IMR-90 (cell line): ENCODE data around the gene NDUFC2. TPM values are rescaled to one million over a fixed set of nuclear protein-coding genes. Genes with fewer than 3 reads are reported as not detected.

Experiments used
- ATAC-seq: fragments of 200-7000 bp; cut with Tn5 transposase; 2 replicates; pipeline ENCODE4 v1.9.1; 2020; ENCODE audit warnings: low read depth, mild to moderate bottlenecking, moderate library complexity
- BruUV-seq: library from RNA; stranded (reverse); fragments of 400-500 nt; replicated peaks from 2 replicates; lab custom pipeline; 2021; lab: Mats Ljungman, UMichigan
- CTCF ChIA-PET: fragments of 300-600 bp; formaldehyde crosslinking; extraction: SDS; loops from one replicate; lab custom pipeline; 2021; ENCODE audit warnings: antibody characterized with exemption; lab: Yijun Ruan, JAX
- POLR2A ChIA-PET: fragments of 300-600 bp; sonication (Branson Sonifier 250); formaldehyde crosslinking; loops from one replicate; lab custom pipeline; 2022; ENCODE audit warnings: antibody characterized with exemption; ENCODE audit not compliant: unreplicated experiment; lab: Charles Lee
- DNase-seq: peaks from one replicate; pipeline ENCODE4 v3.0.0; 2013
- H2AFZ ChIP-seq: replicated peaks from 2 replicates; pipeline ENCODE3; 2013; ENCODE audit warnings: low read length, mild to moderate bottlenecking; ENCODE audit not compliant: poor library complexity
- H2AK5ac ChIP-seq: 2 replicates; pipeline ENCODE4 v1.6.1; 2013; ENCODE audit warnings: low read depth, low read length, inconsistent platforms
- H2AK9ac ChIP-seq: replicated peaks from 2 replicates; pipeline ENCODE3; 2013; ENCODE audit warnings: mild to moderate bottlenecking, low read depth, low read length, moderate library complexity; ENCODE audit not compliant: poor library complexity
- H2BK120ac ChIP-seq: 2 replicates; pipeline ENCODE4 v1.6.1; 2013; ENCODE audit warnings: low read depth, low read length, inconsistent platforms
- H2BK15ac ChIP-seq: 3 replicates; pipeline ENCODE4 v1.6.1; 2013; ENCODE audit warnings: low read depth, low read length, inconsistent platforms
- H2BK20ac ChIP-seq: 2 replicates; pipeline ENCODE4 v1.6.1; 2013; ENCODE audit warnings: low read depth, mild to moderate bottlenecking, inconsistent platforms, low read length, moderate library complexity
- H2BK5ac ChIP-seq: 2 replicates; pipeline ENCODE4 v1.6.1; 2013; ENCODE audit warnings: mild to moderate bottlenecking, low read depth, low read length, inconsistent platforms; ENCODE audit not compliant: poor library complexity, severe bottlenecking
- H3K14ac ChIP-seq: replicated peaks from 2 replicates; pipeline ENCODE4 v1.6.1; 2013; ENCODE audit warnings: low read depth, low read length, inconsistent platforms
- H3K18ac ChIP-seq: 2 replicates; pipeline ENCODE4 v1.6.1; 2013; ENCODE audit warnings: low read depth, low read length, control low read depth
- H3K23ac ChIP-seq: 2 replicates; pipeline ENCODE4 v1.6.1; 2013; ENCODE audit warnings: low read depth, low read length, inconsistent platforms
- H3K27ac ChIP-seq: 2 replicates; pipeline ENCODE4 v1.5.1; 2013; ENCODE audit warnings: mild to moderate bottlenecking, control low read depth, low read length; ENCODE audit not compliant: insufficient read depth
- H3K27me3 ChIP-seq: 2 replicates; pipeline ENCODE4 v1.6.1; 2013; ENCODE audit warnings: low read length; ENCODE audit not compliant: control insufficient read depth, insufficient read depth
- H3K36me3 ChIP-seq: 2 replicates; pipeline ENCODE4 v1.6.1; 2013; ENCODE audit warnings: low read length, mixed read lengths; ENCODE audit not compliant: control insufficient read depth, insufficient read depth
- H3K4ac ChIP-seq: 2 replicates; pipeline ENCODE4 v1.6.1; 2013; ENCODE audit warnings: low read depth, low read length, inconsistent platforms
- H3K4me1 ChIP-seq: 2 replicates; pipeline ENCODE4 v1.6.1; 2013; ENCODE audit warnings: low read length, mixed read lengths; ENCODE audit not compliant: control insufficient read depth, insufficient read depth
- H3K4me2 ChIP-seq: 2 replicates; pipeline ENCODE4 v1.6.1; 2013; ENCODE audit warnings: low read depth, mild to moderate bottlenecking, control low read depth, low read length, moderate library complexity
- H3K4me3 ChIP-seq: 2 replicates; pipeline ENCODE4 v1.5.1; 2013; ENCODE audit warnings: low read depth, mild to moderate bottlenecking, control low read depth, low read length, moderate library complexity; ENCODE audit not compliant: insufficient read depth
- H3K56ac ChIP-seq: 2 replicates; pipeline ENCODE4 v1.6.1; 2013; ENCODE audit warnings: low read length, inconsistent platforms; ENCODE audit not compliant: insufficient read depth; ENCODE audit errors: extremely low read depth
- H3K79me1 ChIP-seq, 2 experiments: 2 replicates each; pipeline ENCODE4 v1.6.1; 2013; ENCODE audit warnings: low read length in 2 of 2, inconsistent platforms in 1 of 2, low read depth in 1 of 2
- H3K9ac ChIP-seq: 2 replicates; pipeline ENCODE4 v1.6.1; 2013; ENCODE audit warnings: low read depth, low read length, control low read depth
- H3K9me1 ChIP-seq: 2 replicates; pipeline ENCODE4 v1.6.1; 2013; ENCODE audit warnings: low read length, inconsistent platforms; ENCODE audit not compliant: insufficient read depth
- H3K9me3 ChIP-seq: 2 replicates; pipeline ENCODE4 v1.6.1; 2013; ENCODE audit warnings: low read length; ENCODE audit not compliant: control insufficient read depth, insufficient read depth
- H4K20me1 ChIP-seq: 2 replicates; pipeline ENCODE4 v1.6.1; 2013; ENCODE audit warnings: low read length, inconsistent platforms; ENCODE audit not compliant: insufficient read depth
- H4K5ac ChIP-seq: 2 replicates; pipeline ENCODE4 v1.6.1; 2013; ENCODE audit warnings: mild to moderate bottlenecking, low read depth, low read length, control low read depth
- H4K8ac ChIP-seq, 2 experiments: 2 replicates each; pipeline ENCODE4 v1.6.1; 2013; ENCODE audit warnings: low read depth in 2 of 2, low read length in 2 of 2, control low read depth in 1 of 2, inconsistent platforms in 1 of 2
- H4K91ac ChIP-seq: 2 replicates; pipeline ENCODE4 v1.6.1; 2013; ENCODE audit warnings: low read depth, low read length, inconsistent platforms; ENCODE audit not compliant: insufficient read depth
- BHLHE40 ChIP-seq: fragments of 150-350 bp; IDR thresholded peaks from 2 replicates; pipeline ENCODE4 v1.6.1; 2016; ENCODE audit warnings: mild to moderate bottlenecking, low read depth, low read length
- CHD1 ChIP-seq: IDR thresholded peaks from 2 replicates; pipeline ENCODE4 v1.6.1; 2012; ENCODE audit warnings: low read depth, low read length, improper control_type of control experiment
- FOS ChIP-seq: fragments of 150-350 bp; IDR thresholded peaks from 2 replicates; pipeline ENCODE4 v1.6.1; 2016; ENCODE audit warnings: low read depth, low read length
- MAFK ChIP-seq: IDR thresholded peaks from 2 replicates; pipeline ENCODE4 v1.6.1; 2012; ENCODE audit warnings: low read depth, low read length, improper control_type of control experiment
- MAZ ChIP-seq: IDR thresholded peaks from 2 replicates; pipeline ENCODE4 v1.6.1; 2012; ENCODE audit warnings: low read depth, mild to moderate bottlenecking, low read length, improper control_type of control experiment, moderate library complexity, borderline replicate concordance
- MXI1 ChIP-seq: IDR thresholded peaks from 2 replicates; pipeline ENCODE4 v1.6.1; 2012; ENCODE audit warnings: low read depth, mild to moderate bottlenecking, low read length, moderate library complexity, borderline replicate concordance
- POLR2A ChIP-seq: IDR thresholded peaks from 2 replicates; pipeline ENCODE4 v1.6.1; 2012; ENCODE audit warnings: mild to moderate bottlenecking, low read depth, low read length
- RAD21 ChIP-seq: IDR thresholded peaks from 2 replicates; pipeline ENCODE4 v1.6.1; 2012; ENCODE audit warnings: low read length, improper control_type of control experiment
- RCOR1 ChIP-seq: IDR thresholded peaks from 2 replicates; pipeline ENCODE4 v1.6.1; 2012; ENCODE audit warnings: mild to moderate bottlenecking, low read length, improper control_type of control experiment; ENCODE audit not compliant: insufficient replicate concordance
- RFX5 ChIP-seq: IDR thresholded peaks from 2 replicates; pipeline ENCODE4 v1.8.0; 2012; ENCODE audit warnings: low read depth, mild to moderate bottlenecking, low read length, moderate library complexity
- SMC3 ChIP-seq: fragments of 150-350 bp; IDR thresholded peaks from 2 replicates; pipeline ENCODE4 v1.6.1; 2016; ENCODE audit warnings: low read depth, mild to moderate bottlenecking, antibody characterized with exemption, low read length, moderate library complexity
- USF2 ChIP-seq: fragments of 150-350 bp; IDR thresholded peaks from 2 replicates; pipeline ENCODE4 v1.6.1; 2017; ENCODE audit warnings: mild to moderate bottlenecking, antibody characterized with exemption, low read length, low read depth
- WGBS, 2 experiments: methylation state at CpG; one replicate each; pipeline versions ENCODE4 v1.1.5 to v1.1.7; 2013; ENCODE audit warnings: missing lambda C conversion rate in 2 of 2; ENCODE audit not compliant: insufficient read length in 1 of 2; ENCODE audit errors: extremely low coverage in 2 of 2; 5-methylcytosine and 5-hydroxymethylcytosine counted together
- dilution Hi-C: fragments of 300-500 bp; cut with HindIII; formaldehyde crosslinking; loops from one replicate; pipeline ENCODE4 v1.14.3; 2018; ENCODE audit warnings: low sequenced_read_pairs; ENCODE audit not compliant: unreplicated experiment
- in situ Hi-C: fragments of 300-500 bp; cut with MboI; formaldehyde crosslinking; loops from 3 replicates; pipeline ENCODE4 v1.14.3; 2019; ENCODE audit warnings: low sequenced_read_pairs, inconsistent platforms, mixed read lengths
- intact Hi-C: fragments of 100-400 bp; cut with micrococcal nuclease; formaldehyde crosslinking; loops from 2 replicates; pipeline ENCODE4 v1.10.0; 2022
- polyA plus RNA-seq, 3 experiments: library from polyadenylated mRNA; depleted of rRNA; stranded (reverse); fragments of >200 nt; gene quantifications; 2 replicates each; pipeline ENCODE4 v1.2.3, GENCODE V29; 2012; ENCODE audit warnings: low replicate concordance in 1 of 3
- total RNA-seq: library from RNA; depleted of rRNA; stranded (reverse); fragments of >200 nt; gene quantifications from 2 replicates; pipeline ENCODE4 v1.2.3, GENCODE V29; 2012
- TF ChIP-seq, protein P1 (sequence below): conservative IDR thresholded peaks from 2 replicates; pipeline ENCODE4 v1.5.1; 2012; ENCODE audit warnings: mild to moderate bottlenecking, low read depth, low read length, improper control_type of control experiment
- TF ChIP-seq, protein P2 (sequence below): fragments of 150-350 bp; IDR thresholded peaks from 2 replicates; pipeline ENCODE4 v1.6.1; 2016; ENCODE audit warnings: low read depth, mild to moderate bottlenecking, low read length, moderate library complexity, borderline replicate concordance

The NDUFC2 gene
- total and polyA plus RNA-seq, 2 of the 4 experiments (the other 2 are of a cell fraction): 146 to 340 TPM

DNA sequence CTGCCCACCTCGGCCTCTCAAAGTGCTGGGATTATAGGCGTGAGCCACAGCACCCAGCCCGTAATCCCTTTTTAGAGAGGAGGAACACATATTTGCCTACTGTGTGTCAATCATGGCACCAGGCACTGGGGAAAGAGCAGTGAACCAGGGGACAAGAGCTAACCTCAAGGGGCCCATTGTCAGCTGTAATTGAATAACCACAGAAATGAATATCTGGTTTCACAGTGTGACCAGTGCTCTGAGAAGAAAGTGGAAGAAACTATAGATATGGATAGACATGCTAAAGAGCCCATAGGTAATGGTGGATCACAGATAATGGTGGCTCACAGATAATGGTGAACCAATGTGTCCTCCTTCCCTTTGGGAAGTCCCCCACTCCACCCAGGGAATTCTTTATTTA lies 48.0 kb downstream of the NDUFC2 start:
- intact Hi-C loops: no loop called here
- H3K23ac ChIP-seq: no peak overlapping the region
- WGBS, 2 experiments: 90% methylated on average over 3 of the region's 3 CpGs; no CpG with 5 or more reads in 1 of the 2 experiments

More for the DNA sequence above, 48.0 kb downstream of the NDUFC2 start:
- Histone ChIP-seq H4K5ac (no peak overlapping the region), H2BK5ac (no peak overlapping the region), H3K18ac (no peak overlapping the region), H2BK15ac (no peak overlapping the region), H3K27ac (no peak overlapping the region), H3K4me1 (peaks cover 3% of the 10 kb centered on the region; the same call in 1 of the 2 replicates), H3K56ac (no peak overlapping the region), H4K8ac (no peak overlapping the region), H3K9me3 (no peaks in the 10 kb centered on the region), H3K9ac (no peak overlapping the region), H2BK120ac (no peak overlapping the region), H4K91ac (no peak overlapping the region), H3K27me3 (no peaks in the 10 kb centered on the region), H2AFZ (no peak overlapping the region), H3K4me3 (no peak overlapping the region), H3K4ac (no peak overlapping the region), H2BK20ac (no peak overlapping the region), H3K4me2 (no peak overlapping the region), H3K9me1 (no peaks in the 10 kb centered on the region; the same call in 1 of the 2 replicates), H3K36me3 (no peaks in the 10 kb centered on the region), H4K20me1 (no peaks in the 10 kb centered on the region), H3K79me1 (no peaks in the 10 kb centered on the region), H2AK9ac (no peak overlapping the region), H2AK5ac (no peak overlapping the region), H3K14ac (no peak overlapping the region)
- TF ChIP-seq MAFK (no peak), MXI1 (no peak), USF2 (no peak), MAZ (no peak), CHD1 (no peak), BHLHE40 (no peak), RFX5 (no peak), FOS (no peak), SMC3 (no peak), POLR2A (no peak), RAD21 (no peak), RCOR1 (no peak)
- TF ChIP-seq, protein P1, sequence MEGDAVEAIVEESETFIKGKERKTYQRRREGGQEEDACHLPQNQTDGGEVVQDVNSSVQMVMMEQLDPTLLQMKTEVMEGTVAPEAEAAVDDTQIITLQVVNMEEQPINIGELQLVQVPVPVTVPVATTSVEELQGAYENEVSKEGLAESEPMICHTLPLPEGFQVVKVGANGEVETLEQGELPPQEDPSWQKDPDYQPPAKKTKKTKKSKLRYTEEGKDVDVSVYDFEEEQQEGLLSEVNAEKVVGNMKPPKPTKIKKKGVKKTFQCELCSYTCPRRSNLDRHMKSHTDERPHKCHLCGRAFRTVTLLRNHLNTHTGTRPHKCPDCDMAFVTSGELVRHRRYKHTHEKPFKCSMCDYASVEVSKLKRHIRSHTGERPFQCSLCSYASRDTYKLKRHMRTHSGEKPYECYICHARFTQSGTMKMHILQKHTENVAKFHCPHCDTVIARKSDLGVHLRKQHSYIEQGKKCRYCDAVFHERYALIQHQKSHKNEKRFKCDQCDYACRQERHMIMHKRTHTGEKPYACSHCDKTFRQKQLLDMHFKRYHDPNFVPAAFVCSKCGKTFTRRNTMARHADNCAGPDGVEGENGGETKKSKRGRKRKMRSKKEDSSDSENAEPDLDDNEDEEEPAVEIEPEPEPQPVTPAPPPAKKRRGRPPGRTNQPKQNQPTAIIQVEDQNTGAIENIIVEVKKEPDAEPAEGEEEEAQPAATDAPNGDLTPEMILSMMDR: no peak
- TF ChIP-seq, protein P2, sequence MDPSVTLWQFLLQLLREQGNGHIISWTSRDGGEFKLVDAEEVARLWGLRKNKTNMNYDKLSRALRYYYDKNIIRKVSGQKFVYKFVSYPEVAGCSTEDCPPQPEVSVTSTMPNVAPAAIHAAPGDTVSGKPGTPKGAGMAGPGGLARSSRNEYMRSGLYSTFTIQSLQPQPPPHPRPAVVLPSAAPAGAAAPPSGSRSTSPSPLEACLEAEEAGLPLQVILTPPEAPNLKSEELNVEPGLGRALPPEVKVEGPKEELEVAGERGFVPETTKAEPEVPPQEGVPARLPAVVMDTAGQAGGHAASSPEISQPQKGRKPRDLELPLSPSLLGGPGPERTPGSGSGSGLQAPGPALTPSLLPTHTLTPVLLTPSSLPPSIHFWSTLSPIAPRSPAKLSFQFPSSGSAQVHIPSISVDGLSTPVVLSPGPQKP: no peak
- BruUV-seq: no TSS peak
- CTCF ChIA-PET: interaction anchor here (0.6 kb wide), 1 partner anchor 14 kb away, joined by 3 read pairs; no protein-coding TSS in a partner anchor
- in situ Hi-C loops (no loop called here), dilution Hi-C loops (no loop called here)
- DNase-seq (no peak), ATAC-seq (no peak)
- POLR2A ChIA-PET: no interaction called here
